GM12891 (cell line): ENCODE results near the gene NKX6-2.

ENCODE experiments used
- DNase-seq: peaks from one replicate; pipeline ENCODE4 v3.0.0; 2011; ENCODE audit warnings: low spot score; ENCODE audit not compliant: insufficient read length
- FAIRE-seq: peaks from 2 replicates; lab custom pipeline; 2011; peaks lifted over from hg19 to GRCh38; lab: Jason Lieb, UNC
- PAX5 ChIP-seq: IDR thresholded peaks from 2 replicates; pipeline ENCODE4 v1.6.1; 2011; ENCODE audit warnings: low read length, moderate library complexity, mild to moderate bottlenecking; ENCODE audit not compliant: insufficient read depth, severe bottlenecking
- POLR2A ChIP-seq: IDR thresholded peaks from 2 replicates; pipeline ENCODE4 v1.6.1; 2011; ENCODE audit warnings: low read depth, low read length, control low read depth
- POLR2AphosphoS5 ChIP-seq: IDR thresholded peaks from 2 replicates; pipeline ENCODE4 v1.6.1; 2011; ENCODE audit warnings: low read depth, low read length, control low read depth
- POU2F2 ChIP-seq: IDR thresholded peaks from 2 replicates; pipeline ENCODE4 v1.6.1; 2011; ENCODE audit warnings: low read depth, mild to moderate bottlenecking, control low read depth, low read length, moderate library complexity
- SPI1 ChIP-seq: IDR thresholded peaks from 2 replicates; pipeline ENCODE4 v1.6.1; 2011; ENCODE audit warnings: low read depth, low read length, control low read depth
- TAF1 ChIP-seq: IDR thresholded peaks from 2 replicates; pipeline ENCODE4 v1.6.1; 2011; ENCODE audit warnings: low read depth, low read length, control low read depth

The NKX6-2 gene

DNA sequence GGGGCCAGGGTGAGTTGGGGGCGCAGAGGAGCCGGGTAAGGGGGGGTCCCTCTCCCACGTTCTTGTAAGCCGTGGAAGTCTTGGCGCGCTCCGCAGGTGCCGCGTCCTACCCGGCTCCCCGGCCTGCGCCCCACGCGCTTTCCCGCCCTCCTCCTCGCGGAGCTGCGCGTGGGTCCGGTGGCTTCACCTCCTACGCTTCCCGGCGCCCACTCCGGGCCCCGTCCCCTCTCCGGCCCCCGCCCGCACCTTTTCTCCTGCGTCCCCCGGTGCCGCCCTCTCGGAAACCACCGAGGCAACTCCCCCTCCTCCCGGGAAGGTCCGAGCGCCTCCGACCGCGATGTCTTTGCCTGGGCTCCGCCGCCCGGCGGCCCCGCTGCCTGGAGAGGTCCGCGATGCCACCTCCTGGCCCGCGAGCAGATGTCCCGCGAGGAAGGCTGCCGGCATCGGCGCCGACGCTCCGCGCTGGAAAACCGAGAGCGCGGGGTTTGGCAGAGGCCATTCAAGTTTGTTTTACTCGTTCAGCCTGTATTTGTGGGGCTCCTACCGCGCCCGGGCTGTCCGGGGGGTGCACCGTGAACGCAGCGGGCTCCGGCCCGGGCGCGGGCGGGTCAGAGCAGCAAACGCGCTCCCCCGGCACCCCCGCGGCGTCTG, 2.4 kb upstream of the NKX6-2 start:
- FAIRE-seq (no peak), DNase-seq (no peak)
- TF ChIP-seq POU2F2 = no peak
- no peak for TF ChIP-seq POLR2A
- no peak for TF ChIP-seq TAF1
- no peak for TF ChIP-seq POLR2AphosphoS5
- TF ChIP-seq PAX5 = no peak
- no peak for TF ChIP-seq SPI1

DNA sequence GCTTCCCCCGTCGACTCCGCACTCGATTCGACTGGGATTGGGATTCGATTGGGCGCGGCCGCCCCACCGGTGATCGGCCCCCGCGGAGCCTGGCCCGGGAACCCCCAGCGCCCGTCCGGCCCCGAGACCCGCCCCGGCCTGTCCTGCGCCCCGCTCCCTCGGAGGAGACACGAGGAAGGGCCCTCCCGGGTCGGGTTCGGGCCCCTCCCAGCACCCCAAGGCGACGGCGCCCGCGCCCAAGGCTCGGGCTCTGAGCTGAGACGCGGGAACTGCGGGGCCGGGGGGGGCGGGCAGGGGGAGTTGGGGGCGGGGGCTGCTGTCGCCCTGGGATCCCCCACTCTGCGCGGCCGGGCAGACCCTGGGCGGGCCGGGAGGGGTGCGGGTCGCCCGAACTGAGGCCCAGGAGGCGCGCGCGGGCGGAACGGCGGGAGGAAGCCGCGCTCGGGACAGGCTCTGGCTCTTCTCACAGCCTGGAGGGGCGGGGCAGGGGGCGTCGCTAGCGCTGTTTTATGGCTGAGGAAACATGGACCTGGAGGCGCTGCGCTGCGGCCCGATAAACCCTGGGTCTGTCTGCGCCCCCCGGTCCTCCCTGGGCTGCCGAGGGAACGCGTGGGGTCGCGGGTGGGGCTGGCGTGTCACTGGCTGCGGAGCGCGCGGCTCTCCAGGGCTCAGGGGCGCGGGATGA, 1.7 kb upstream of the NKX6-2 start:
- DNase-seq (no peak), FAIRE-seq (no peak)
- TF ChIP-seq PAX5 (no peak), POLR2AphosphoS5 (no peak)

DNA sequence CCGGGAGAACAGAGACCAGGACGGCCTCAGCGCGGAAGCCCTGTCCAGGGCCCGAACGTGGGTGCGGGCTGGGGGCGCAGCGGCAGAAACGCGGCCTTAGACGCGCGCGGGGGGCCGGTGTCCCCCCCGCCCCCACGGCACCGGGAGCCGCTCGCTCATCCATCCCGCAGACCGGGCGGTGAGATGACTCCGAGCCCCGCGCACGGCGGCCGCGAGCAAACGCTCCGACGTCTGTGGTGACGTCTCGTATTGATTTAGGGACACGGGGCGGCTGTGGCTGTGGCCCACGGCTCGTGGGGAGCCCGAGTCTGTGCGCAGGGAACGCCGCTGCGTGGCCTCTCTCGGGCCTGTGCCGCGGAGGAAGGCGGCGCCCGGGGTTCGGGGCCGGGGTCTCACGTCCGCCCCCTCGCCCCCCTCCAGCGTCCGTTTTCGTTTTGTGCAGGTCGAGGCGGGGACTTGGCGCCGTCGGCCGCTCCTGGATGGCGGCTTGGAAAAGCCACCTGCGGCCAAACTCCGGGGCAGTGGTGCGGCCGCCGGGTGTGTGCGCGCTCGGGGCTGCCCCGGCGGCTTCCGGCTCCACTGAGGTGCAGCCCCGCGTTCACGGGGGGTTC, 1.0 kb upstream of the NKX6-2 start:
- TF ChIP-seq TAF1 = no peak
- TF ChIP-seq SPI1 = no peak
- no peak for TF ChIP-seq POLR2A
- no peak for TF ChIP-seq PAX5
- TF ChIP-seq POU2F2 = no peak
- no peak for FAIRE-seq
- no peak for DNase-seq

DNA sequence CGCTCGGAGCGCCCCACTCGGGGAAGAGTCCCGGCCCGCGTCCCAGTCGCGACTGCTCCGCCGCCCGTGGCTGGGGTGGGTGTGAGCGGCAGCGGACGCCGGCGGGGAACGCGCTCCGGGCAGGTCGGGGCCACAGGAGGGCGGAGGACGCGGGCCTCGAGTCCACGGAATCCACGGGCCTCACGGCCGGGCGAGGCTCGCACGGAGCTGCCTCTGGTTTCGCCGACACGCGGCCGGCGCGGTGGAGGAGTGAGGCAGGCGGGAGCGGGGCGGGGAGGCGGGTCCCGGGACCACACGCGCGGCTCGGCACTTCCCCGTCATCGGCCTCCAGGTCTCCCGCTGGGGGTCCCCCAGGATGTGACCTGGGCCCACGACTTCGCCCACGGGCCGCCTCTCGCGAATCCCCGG, 533 bp upstream of the NKX6-2 start:
- TF ChIP-seq POLR2AphosphoS5 (no peak), TAF1 (no peak), POU2F2 (no peak), POLR2A (no peak), SPI1 (no peak), PAX5 (no peak)
- FAIRE-seq = no peak
- no peak for DNase-seq

DNA sequence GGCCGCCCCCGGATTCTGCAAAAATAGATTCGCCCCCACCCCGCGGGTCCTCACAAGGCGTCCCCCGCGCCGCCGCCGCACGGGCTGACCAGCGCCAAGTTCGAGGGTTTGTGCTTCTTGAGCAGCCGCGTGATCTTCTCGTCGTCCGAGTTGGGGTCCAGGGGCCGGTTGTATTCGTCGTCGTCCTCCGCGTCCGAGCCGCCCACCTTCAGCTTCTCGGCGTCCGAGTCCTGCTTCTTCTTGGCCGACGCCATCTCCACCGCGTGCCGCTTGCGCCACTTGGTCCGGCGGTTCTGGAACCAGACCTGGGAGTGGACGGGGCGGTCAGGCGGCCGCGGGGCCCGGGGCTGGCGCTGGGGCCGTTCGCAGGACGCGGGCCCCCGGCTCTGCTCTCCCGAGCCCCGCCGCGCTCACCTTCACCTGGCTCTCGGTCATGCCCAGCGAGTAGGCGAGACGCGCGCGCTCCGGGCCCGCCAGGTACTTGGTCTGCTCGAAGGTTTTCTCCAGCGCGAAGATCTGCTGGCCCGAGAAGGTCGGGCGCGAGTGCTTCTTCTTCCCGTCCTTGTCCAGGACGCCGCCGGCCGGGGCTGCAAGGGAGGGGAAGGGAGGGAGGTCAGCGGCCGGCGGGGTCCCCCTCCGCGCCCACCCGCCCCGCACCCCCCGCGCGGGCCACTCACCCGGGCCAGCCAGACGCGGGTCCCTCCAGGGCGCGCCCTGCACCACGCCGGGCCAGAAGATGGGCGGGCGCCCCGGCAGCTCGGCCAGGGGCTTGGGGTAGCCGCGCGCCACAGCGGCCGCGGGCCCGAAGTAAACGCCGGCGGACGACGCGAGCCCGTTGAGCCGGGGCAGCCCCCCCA, 853 bp downstream of the NKX6-2 start:
- no peak for FAIRE-seq
- no peak for DNase-seq
- TF ChIP-seq POLR2A = no peak
- no peak for TF ChIP-seq PAX5
- TF ChIP-seq POU2F2 = no peak
- TF ChIP-seq TAF1 = no peak
- no peak for TF ChIP-seq POLR2AphosphoS5
- TF ChIP-seq SPI1 = no peak

DNA sequence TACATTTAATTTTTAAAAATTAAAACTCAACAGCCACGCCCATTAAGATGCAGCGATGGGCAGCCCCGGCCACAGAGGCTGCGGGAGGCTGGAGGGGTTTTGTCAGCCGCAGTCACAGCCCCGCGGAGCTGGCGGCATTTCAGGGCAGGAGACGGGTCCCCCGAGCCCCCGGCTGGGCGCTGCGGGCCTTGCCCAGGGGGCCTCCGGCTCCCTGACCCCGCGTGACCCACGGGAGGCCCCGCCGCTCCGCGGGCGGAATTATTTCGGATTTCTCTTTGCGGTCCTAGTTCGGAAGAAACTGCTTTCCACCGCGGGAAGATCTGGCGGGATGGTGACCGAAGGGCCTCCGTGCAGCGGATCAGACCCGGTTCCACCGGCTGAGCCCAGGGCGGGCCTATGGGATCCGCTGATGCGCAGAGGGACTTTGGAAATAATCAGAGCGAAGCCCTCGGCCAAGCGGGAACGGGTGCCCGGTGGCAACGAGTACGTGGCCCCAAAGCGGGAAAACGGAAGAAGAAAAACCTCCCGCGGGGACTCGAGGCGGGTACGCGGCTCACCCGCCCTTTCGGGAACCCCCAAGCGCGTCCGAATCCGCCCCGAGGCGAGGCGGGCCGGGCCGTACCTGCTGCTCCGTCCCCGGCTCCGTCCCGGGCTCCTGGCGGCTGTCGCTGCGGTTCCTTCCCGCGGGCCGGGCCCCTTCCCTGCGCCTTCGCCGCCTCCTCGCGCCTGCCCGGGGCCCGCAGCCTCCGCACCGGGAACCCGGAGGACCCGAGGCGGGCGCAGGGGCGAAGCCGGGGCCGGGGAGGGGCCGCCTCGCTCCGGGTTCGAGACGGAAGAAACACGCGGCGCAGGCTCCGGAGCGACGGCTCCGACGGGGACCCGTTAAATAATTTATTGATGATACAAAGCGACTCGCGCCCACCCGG, 1.7 kb downstream of the NKX6-2 start:
- TF ChIP-seq PAX5 (no peak), TAF1 (no peak), POLR2A (no peak), POLR2AphosphoS5 (no peak), POU2F2 (no peak), SPI1 (no peak)
- FAIRE-seq (no peak), DNase-seq (no peak)

DNA sequence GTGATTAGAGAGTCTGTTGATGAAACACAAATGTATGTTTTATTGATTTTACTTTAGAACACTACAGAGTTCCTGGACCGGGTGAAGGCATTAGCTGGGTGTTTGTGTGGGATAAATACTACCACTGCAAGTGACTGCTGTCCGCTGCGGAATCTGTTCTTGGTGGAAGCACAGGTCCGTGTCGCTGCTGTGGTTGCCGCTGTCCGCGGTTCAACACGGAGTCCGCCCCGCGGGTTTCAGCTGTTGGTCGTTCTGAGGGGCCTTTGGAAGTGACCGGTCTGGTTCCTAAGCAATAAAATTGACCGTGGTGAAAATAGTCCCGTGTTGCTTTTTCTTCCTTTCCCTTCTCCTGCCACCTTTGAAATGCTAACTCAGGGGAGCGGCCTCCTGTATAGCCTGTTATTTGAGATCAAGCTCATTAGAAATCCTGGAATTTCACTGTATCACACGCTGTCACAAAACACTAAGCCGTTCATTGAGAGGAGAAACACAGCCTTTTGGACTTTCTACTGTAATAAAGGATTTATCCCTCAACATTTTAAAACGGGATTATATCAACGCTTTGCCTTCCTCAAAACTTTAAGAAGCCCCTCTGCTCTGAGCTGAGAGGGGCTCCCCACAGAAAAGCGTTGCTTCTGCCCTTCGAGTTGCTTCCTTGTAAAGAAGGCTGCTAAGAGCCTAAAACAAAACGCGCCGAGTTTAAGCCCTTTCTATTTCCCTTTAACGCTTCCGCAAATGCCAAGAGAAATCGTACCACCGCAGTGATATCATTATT, 2.6 kb downstream of the NKX6-2 start:
- no peak for DNase-seq
- TF ChIP-seq POLR2A = no peak
- no peak for TF ChIP-seq PAX5
- TF ChIP-seq SPI1 = no peak
- TF ChIP-seq POU2F2 = no peak
- TF ChIP-seq TAF1 = no peak
- no peak for TF ChIP-seq POLR2AphosphoS5
- FAIRE-seq = no peak

DNA sequence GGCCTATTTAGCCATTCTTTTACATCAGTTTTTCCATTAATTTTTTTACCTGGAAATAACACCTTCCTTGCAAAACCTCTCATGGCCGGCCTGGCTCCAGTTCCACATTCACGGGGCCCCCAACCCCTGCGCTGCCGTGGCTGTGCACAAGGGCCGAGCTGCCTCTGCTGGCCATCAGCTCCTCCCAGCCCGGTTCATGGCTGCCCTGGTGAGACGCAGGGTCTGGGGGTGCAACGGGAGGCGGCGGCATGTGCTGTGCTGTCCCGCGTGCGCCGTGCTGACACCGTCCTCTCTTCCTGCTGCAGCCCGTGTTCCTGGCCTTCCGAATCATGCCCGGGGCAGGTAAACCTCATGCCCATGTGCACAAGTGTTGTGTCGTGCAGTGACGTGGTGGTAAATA, 4.4 kb downstream of the NKX6-2 start:
- FAIRE-seq = no peak
- TF ChIP-seq SPI1 (no peak), POLR2AphosphoS5 (no peak), PAX5 (no peak), TAF1 (no peak), POLR2A (no peak), POU2F2 (no peak)
- DNase-seq = no peak
